Mucosa of stomach (tissue), 1 donor: ENCODE results near the gene ESPNL.

Experiments used
- H3K27me3 ChIP-seq: one replicate; pipeline ENCODE4 v1.7.0; 2013; ENCODE audit warnings: mild to moderate bottlenecking, low read length; ENCODE audit not compliant: control insufficient read depth, insufficient read depth
- H3K36me3 ChIP-seq: one replicate; pipeline ENCODE4 v1.7.0; 2013; ENCODE audit warnings: low read length; ENCODE audit not compliant: control insufficient read depth, insufficient read depth
- H3K4me1 ChIP-seq: one replicate; pipeline ENCODE4 v1.7.0; 2013; ENCODE audit warnings: mild to moderate bottlenecking, low read length; ENCODE audit not compliant: control insufficient read depth, insufficient read depth
- H3K4me3 ChIP-seq: one replicate; pipeline ENCODE4 v1.7.0; 2013; ENCODE audit warnings: low read length
- H3K9ac ChIP-seq: one replicate; pipeline ENCODE4 v1.7.0; 2013; ENCODE audit warnings: mild to moderate bottlenecking, low read length, moderate library complexity
- H3K9me3 ChIP-seq: one replicate; pipeline ENCODE4 v1.7.0; 2013; ENCODE audit warnings: mild to moderate bottlenecking, low read length, moderate library complexity; ENCODE audit not compliant: control insufficient read depth
- donor health status: Pancreatic carcinoma.

The ESPNL gene

GRCh38 chr2:238082151-238082550, 18.0 kb upstream of the ESPNL start:
- no peaks in the 10 kb centered on the region for H3K4me1 ChIP-seq
- H3K9ac ChIP-seq = no peak overlapping the region
- H3K36me3 ChIP-seq = no peaks in the 10 kb centered on the region
- no peaks in the 10 kb centered on the region for H3K27me3 ChIP-seq
- H3K4me3 ChIP-seq = no peak overlapping the region
- H3K9me3 ChIP-seq = no peaks in the 10 kb centered on the region

- Histone ChIP-seq H3K4me3 (no peak overlapping the region), H3K9ac (no peak overlapping the region), H3K27me3 (no peaks in the 10 kb centered on the region), H3K4me1 (no peaks in the 10 kb centered on the region), H3K9me3 (no peaks in the 10 kb centered on the region), H3K36me3 (no peaks in the 10 kb centered on the region)
Measured at GRCh38 chr2:238082827-238083226, 17.3 kb upstream of the ESPNL start.

- Histone ChIP-seq H3K36me3 (no peaks in the 10 kb centered on the region), H3K27me3 (no peaks in the 10 kb centered on the region), H3K9ac (no peak overlapping the region), H3K9me3 (no peaks in the 10 kb centered on the region), H3K4me1 (no peaks in the 10 kb centered on the region), H3K4me3 (no peak overlapping the region)
Measured at GRCh38 chr2:238083919-238084318, 16.2 kb upstream of the ESPNL start.

GRCh38 chr2:238084761-238085160, 15.4 kb upstream of the ESPNL start:
- Histone ChIP-seq H3K9ac (no peak overlapping the region), H3K36me3 (no peaks in the 10 kb centered on the region), H3K4me1 (no peaks in the 10 kb centered on the region), H3K9me3 (no peaks in the 10 kb centered on the region), H3K4me3 (no peak overlapping the region), H3K27me3 (no peaks in the 10 kb centered on the region)

GRCh38 chr2:238085899-238086298, 14.2 kb upstream of the ESPNL start:
- Histone ChIP-seq H3K9me3 (no peaks in the 10 kb centered on the region), H3K4me3 (no peak overlapping the region), H3K36me3 (no peaks in the 10 kb centered on the region), H3K27me3 (no peaks in the 10 kb centered on the region), H3K4me1 (no peaks in the 10 kb centered on the region), H3K9ac (no peak overlapping the region)

GRCh38 chr2:238087211-238087610, 12.9 kb upstream of the ESPNL start:
- no peak overlapping the region for H3K9ac ChIP-seq
- H3K9me3 ChIP-seq = no peaks in the 10 kb centered on the region
- H3K4me1 ChIP-seq = no peaks in the 10 kb centered on the region
- H3K36me3 ChIP-seq = no peaks in the 10 kb centered on the region
- no peak overlapping the region for H3K4me3 ChIP-seq
- H3K27me3 ChIP-seq = no peaks in the 10 kb centered on the region

GRCh38 chr2:238090887-238091286, 9.3 kb upstream of the ESPNL start:
- no peak overlapping the region for H3K4me3 ChIP-seq
- H3K9me3 ChIP-seq = no peaks in the 10 kb centered on the region
- H3K27me3 ChIP-seq = no peaks in the 10 kb centered on the region
- no peaks in the 10 kb centered on the region for H3K4me1 ChIP-seq
- no peak overlapping the region for H3K9ac ChIP-seq
- no peaks in the 10 kb centered on the region for H3K36me3 ChIP-seq

- Histone ChIP-seq H3K27me3 (no peaks in the 10 kb centered on the region), H3K4me1 (no peaks in the 10 kb centered on the region), H3K9me3 (no peaks in the 10 kb centered on the region), H3K9ac (no peak overlapping the region), H3K4me3 (no peak overlapping the region), H3K36me3 (no peaks in the 10 kb centered on the region)
Measured at GRCh38 chr2:238091436-238092060, 8.6 kb upstream of the ESPNL start.

GRCh38 chr2:238092486-238093035, 7.6 kb upstream of the ESPNL start:
- H3K4me3 ChIP-seq = no peak overlapping the region
- H3K27me3 ChIP-seq = no peaks in the 10 kb centered on the region
- H3K36me3 ChIP-seq = no peaks in the 10 kb centered on the region
- H3K9me3 ChIP-seq = no peaks in the 10 kb centered on the region
- no peaks in the 10 kb centered on the region for H3K4me1 ChIP-seq
- H3K9ac ChIP-seq = no peak overlapping the region

GRCh38 chr2:238093181-238094140, 6.7 kb upstream of the ESPNL start:
- H3K36me3 ChIP-seq = no peaks in the 10 kb centered on the region
- H3K27me3 ChIP-seq = no peaks in the 10 kb centered on the region
- no peak overlapping the region for H3K4me3 ChIP-seq
- H3K9ac ChIP-seq = no peak overlapping the region
- H3K9me3 ChIP-seq = no peaks in the 10 kb centered on the region
- H3K4me1 ChIP-seq = no peaks in the 10 kb centered on the region

GRCh38 chr2:238094438-238095022, 5.6 kb upstream of the ESPNL start:
- Histone ChIP-seq H3K4me1 (peaks cover 8% of the 10 kb centered on the region), H3K4me3 (no peak overlapping the region), H3K9ac (no peak overlapping the region), H3K36me3 (no peaks in the 10 kb centered on the region), H3K27me3 (no peaks in the 10 kb centered on the region), H3K9me3 (no peaks in the 10 kb centered on the region)

GRCh38 chr2:238095143-238095542, 5.0 kb upstream of the ESPNL start:
- H3K27me3 ChIP-seq = no peaks in the 10 kb centered on the region
- no peak overlapping the region for H3K4me3 ChIP-seq
- no peak overlapping the region for H3K9ac ChIP-seq
- no peaks in the 10 kb centered on the region for H3K9me3 ChIP-seq
- peaks cover 8% of the 10 kb centered on the region for H3K4me1 ChIP-seq
- no peaks in the 10 kb centered on the region for H3K36me3 ChIP-seq
